Measurements from ENCODE around the gene MAP3K3. TPM values are rescaled to one million over a fixed set of nuclear protein-coding genes. Genes with fewer than 3 reads are reported as not detected.
A peak's percentile ranks its signal among the peaks of the same experiment; 100 is the strongest.

Gene MAP3K3
- total and polyA plus RNA-seq, 10 of the 15 experiments (the other 5 are each of a cell fraction or from before 2014, with no cell fraction given) = 1.6 to 24.1 (median 15.0) TPM

DNA sequence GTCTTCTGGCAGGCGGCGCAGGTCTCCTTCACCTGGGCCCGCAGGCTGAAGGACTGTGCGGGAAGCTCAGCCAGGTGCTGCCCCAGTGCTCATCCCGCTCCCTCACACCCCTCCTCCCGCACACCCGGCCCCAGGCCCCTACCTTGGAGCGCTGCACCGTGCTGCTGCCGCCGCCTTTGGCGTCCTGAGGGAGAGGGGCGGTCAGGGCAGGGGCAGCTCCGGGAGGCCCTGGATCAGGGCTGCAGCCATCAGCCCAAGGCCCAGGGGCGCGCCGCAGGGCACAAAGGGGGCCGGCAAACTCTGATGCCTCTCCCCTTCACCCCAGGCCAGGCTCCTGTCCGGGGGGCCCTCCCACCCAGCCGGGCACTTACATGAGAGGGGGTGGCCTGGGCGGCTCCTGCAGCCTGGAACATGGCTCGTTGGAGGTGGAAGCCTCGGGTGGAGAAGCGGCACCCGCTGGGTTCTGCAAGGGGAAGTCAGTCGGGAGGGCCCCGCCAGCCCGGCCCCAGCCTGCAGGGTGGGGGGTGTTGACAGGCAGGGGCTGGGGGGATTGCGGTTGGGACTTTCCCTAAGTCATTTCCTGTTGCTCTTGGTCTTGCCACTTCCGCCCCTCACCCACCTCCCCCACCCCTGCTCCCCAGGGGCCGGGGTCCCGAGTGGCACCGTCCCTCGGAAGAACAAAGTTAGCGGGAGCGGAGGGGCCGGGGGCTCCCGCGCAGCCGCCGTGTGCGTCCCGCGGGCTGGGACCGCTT is 76.8 kb downstream of the MAP3K3 start (continued):
- TF ChIP-seq, protein P1, sequence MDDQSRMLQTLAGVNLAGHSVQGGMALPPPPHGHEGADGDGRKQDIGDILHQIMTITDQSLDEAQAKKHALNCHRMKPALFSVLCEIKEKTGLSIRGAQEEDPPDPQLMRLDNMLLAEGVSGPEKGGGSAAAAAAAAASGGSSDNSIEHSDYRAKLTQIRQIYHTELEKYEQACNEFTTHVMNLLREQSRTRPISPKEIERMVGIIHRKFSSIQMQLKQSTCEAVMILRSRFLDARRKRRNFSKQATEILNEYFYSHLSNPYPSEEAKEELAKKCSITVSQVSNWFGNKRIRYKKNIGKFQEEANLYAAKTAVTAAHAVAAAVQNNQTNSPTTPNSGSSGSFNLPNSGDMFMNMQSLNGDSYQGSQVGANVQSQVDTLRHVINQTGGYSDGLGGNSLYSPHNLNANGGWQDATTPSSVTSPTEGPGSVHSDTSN (IDR thresholded peaks at IDR 0.05; ENCODE audit: insufficient replicate concordance, low read depth, low read length) = peak; percentile 67
- TF ChIP-seq TCF7 (IDR thresholded peaks at IDR 0.05; ENCODE audit: borderline replicate concordance) (no peak), FOXM1 (IDR thresholded peaks at IDR 0.05; ENCODE audit: low read depth, low read length) (0 out of 2 replicates have a peak, but pooled peaks have one; percentile 57), CEBPB (IDR thresholded peaks at IDR 0.05; ENCODE audit: borderline replicate concordance in 1 of 2, low read depth in 2 of 2, low read length in 2 of 2) (no peak), EP300 (IDR thresholded peaks at IDR 0.05; ENCODE audit: borderline replicate concordance in 1 of 2, control insufficient read depth in 1 of 2, low read depth in 2 of 2, low read length in 2 of 2) (peak in 1 of 2 experiments; percentile 28; a peak in 1 of 4 replicates), NFXL1 (IDR thresholded peaks at IDR 0.05; ENCODE audit: borderline replicate concordance) (no peak), EZH2 (IDR thresholded peaks at IDR 0.05; ENCODE audit: borderline replicate concordance, control insufficient read depth, low read depth, low read length) (no peak), NBN (IDR thresholded peaks at IDR 0.05) (0 out of 2 replicates have a peak, but pooled peaks have one; percentile 49), HDAC6 (IDR thresholded peaks at IDR 0.05; ENCODE audit: unreplicated experiment) (no peak), NR2C1 (IDR thresholded peaks at IDR 0.05) (peak; percentile 33; the same call in 1 of the 2 replicates), ZNF384 (IDR thresholded peaks at IDR 0.05; ENCODE audit: borderline replicate concordance, low read depth, low read length) (no peak), MYB (IDR thresholded peaks at IDR 0.05; ENCODE audit: borderline replicate concordance, low read depth, low read length) (no peak), PAX8 (IDR thresholded peaks at IDR 0.05) (no peak), EED (IDR thresholded peaks at IDR 0.05; ENCODE audit: low read depth) (no peak), SIN3A (IDR thresholded peaks at IDR 0.05; ENCODE audit: low read depth, low read length) (no peak)
- TF ChIP-seq, protein P2, sequence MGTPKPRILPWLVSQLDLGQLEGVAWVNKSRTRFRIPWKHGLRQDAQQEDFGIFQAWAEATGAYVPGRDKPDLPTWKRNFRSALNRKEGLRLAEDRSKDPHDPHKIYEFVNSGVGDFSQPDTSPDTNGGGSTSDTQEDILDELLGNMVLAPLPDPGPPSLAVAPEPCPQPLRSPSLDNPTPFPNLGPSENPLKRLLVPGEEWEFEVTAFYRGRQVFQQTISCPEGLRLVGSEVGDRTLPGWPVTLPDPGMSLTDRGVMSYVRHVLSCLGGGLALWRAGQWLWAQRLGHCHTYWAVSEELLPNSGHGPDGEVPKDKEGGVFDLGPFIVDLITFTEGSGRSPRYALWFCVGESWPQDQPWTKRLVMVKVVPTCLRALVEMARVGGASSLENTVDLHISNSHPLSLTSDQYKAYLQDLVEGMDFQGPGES (IDR thresholded peaks at IDR 0.05) = no peak
- TF ChIP-seq, protein P3, sequence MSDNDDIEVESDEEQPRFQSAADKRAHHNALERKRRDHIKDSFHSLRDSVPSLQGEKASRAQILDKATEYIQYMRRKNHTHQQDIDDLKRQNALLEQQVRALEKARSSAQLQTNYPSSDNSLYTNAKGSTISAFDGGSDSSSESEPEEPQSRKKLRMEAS (IDR thresholded peaks at IDR 0.05; ENCODE audit: low read depth, low read length) = no peak
- TF ChIP-seq, protein P4, sequence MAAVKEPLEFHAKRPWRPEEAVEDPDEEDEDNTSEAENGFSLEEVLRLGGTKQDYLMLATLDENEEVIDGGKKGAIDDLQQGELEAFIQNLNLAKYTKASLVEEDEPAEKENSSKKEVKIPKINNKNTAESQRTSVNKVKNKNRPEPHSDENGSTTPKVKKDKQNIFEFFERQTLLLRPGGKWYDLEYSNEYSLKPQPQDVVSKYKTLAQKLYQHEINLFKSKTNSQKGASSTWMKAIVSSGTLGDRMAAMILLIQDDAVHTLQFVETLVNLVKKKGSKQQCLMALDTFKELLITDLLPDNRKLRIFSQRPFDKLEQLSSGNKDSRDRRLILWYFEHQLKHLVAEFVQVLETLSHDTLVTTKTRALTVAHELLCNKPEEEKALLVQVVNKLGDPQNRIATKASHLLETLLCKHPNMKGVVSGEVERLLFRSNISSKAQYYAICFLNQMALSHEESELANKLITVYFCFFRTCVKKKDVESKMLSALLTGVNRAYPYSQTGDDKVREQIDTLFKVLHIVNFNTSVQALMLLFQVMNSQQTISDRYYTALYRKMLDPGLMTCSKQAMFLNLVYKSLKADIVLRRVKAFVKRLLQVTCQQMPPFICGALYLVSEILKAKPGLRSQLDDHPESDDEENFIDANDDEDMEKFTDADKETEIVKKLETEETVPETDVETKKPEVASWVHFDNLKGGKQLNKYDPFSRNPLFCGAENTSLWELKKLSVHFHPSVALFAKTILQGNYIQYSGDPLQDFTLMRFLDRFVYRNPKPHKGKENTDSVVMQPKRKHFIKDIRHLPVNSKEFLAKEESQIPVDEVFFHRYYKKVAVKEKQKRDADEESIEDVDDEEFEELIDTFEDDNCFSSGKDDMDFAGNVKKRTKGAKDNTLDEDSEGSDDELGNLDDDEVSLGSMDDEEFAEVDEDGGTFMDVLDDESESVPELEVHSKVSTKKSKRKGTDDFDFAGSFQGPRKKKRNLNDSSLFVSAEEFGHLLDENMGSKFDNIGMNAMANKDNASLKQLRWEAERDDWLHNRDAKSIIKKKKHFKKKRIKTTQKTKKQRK (IDR thresholded peaks at IDR 0.05; ENCODE audit: low read depth, low read length) = no peak
- TF ChIP-seq, protein P5, sequence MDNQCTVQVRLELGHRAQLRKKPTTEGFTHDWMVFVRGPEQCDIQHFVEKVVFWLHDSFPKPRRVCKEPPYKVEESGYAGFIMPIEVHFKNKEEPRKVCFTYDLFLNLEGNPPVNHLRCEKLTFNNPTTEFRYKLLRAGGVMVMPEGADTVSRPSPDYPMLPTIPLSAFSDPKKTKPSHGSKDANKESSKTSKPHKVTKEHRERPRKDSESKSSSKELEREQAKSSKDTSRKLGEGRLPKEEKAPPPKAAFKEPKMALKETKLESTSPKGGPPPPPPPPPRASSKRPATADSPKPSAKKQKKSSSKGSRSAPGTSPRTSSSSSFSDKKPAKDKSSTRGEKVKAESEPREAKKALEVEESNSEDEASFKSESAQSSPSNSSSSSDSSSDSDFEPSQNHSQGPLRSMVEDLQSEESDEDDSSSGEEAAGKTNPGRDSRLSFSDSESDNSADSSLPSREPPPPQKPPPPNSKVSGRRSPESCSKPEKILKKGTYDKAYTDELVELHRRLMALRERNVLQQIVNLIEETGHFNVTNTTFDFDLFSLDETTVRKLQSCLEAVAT (IDR thresholded peaks at IDR 0.05) = peak; percentile 83

All from GM12878 (cell line).